GM19043 (cell line): ENCODE measurements around the gene CTRB2.
"Not testable (repeated sequence)": the region's sequence is repeated elsewhere in the genome, so short reads cannot be mapped to it uniquely, and the experiment has no call there.

Experiments used
- ATAC-seq: cut with Tn5 transposase; IDR thresholded peaks from one replicate; pipeline ENCODE4 v1.9.1; 2021; ENCODE audit warnings: low read depth; ENCODE audit not compliant: unreplicated experiment

Gene CTRB2

GRCh38 chr16:75207831-75208230, 870 bp upstream of the CTRB2 start:
- no peak for ATAC-seq

GRCh38 chr16:75205961-75206748, 806 bp downstream of the CTRB2 start:
- ATAC-seq: not testable (repeated sequence)

DNA sequence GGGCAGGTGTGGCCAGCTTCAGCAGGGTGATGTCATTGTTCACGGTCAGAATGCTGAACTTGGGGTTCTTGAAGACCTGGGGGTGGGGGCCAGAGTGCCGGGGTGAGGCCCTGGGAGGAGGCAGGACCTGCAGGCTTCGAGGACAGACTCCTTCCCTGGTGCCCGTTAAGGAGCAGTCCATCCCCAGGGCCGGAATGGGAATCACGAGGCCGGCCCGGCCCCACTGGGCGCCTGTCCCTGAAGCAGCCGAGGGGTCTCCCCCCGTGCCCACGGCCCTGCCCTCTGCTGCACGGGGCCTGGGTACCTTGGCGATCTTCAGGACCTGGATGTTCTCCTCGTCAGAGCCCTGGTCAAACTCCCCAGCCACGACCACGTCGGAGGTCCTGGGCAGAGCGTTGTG, 1.5 kb downstream of the CTRB2 start:
- ATAC-seq: not testable (repeated sequence)

DNA sequence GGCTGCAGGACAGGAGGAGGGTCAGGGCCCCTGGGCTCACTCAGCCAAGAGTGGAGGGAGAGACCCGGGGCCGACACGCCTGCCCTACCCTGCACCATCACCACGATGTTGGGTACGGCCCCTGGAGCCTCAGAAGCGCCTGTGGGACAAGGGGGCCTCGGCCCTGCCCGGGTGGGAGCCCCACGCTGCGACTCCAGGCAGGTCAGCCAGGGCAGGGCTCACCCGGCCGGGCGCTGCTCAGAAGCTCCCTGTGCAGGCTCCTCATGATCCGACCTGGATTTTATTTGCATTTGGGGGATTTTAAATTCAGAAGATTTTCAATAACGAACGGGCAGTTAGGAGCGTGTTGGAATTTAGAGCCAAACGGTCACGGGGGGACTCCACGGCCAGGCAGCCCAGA, 2.1 kb downstream of the CTRB2 start:
- ATAC-seq: not testable (repeated sequence)

- no peak for ATAC-seq
Measured at GRCh38 chr16:75204410-75204758, 2.6 kb downstream of the CTRB2 start.

GRCh38 chr16:75203667-75204409, 3.1 kb downstream of the CTRB2 start:
- ATAC-seq: no peak

GRCh38 chr16:75203096-75203495, 3.9 kb downstream of the CTRB2 start:
- ATAC-seq: no peak

GRCh38 chr16:75202069-75202590, 4.8 kb downstream of the CTRB2 start:
- ATAC-seq: no peak

GRCh38 chr16:75198135-75198600, 8.8 kb downstream of the CTRB2 start:
- no peak for ATAC-seq

GRCh38 chr16:75197522-75198134, 9.3 kb downstream of the CTRB2 start:
- no peak for ATAC-seq

- ATAC-seq: no peak
Measured at GRCh38 chr16:75196836-75197235, 10.1 kb downstream of the CTRB2 start.

GRCh38 chr16:75195811-75196790, 10.9 kb downstream of the CTRB2 start:
- no peak for ATAC-seq

DNA sequence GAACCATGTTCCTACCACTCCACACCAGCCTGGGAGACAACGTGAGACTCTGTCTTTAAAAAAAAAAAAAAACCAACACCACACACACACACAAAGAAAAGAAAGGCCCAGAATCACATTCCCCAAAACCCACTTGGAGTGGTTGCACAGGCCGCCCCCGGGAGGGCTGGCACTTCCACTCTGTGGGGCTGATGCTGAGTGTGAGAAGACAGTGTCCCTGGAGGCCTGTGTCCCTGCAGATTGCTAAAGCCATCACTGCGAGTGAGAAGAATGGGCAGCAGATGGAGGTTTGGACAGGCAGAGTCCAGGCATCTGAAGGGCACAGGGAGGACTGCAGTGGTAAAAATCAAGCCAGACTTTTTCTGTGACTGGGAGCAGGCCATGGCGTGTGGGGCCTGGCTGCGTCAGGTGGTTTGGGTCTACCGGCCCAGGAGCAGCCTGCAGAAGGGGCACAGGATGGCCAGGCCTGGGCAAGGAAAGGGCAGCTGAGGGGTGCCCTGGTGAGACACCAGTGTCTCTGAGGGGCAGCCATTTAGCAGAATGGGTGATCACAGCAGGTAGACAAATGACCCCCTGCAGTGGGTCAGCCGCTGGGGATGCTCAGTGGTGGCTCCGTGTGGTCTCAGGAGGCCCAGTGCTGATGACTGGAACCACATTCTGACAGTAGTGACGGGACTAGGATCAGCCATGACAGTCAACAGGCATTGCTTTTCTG, 13.1 kb downstream of the CTRB2 start:
- ATAC-seq: no peak

- no peak for ATAC-seq
Measured at GRCh38 chr16:75193265-75193650, 13.7 kb downstream of the CTRB2 start.

- no peak for ATAC-seq
Measured at GRCh38 chr16:75192606-75193264, 14.2 kb downstream of the CTRB2 start.

GRCh38 chr16:75189638-75190245, 17.2 kb downstream of the CTRB2 start:
- no peak for ATAC-seq

DNA sequence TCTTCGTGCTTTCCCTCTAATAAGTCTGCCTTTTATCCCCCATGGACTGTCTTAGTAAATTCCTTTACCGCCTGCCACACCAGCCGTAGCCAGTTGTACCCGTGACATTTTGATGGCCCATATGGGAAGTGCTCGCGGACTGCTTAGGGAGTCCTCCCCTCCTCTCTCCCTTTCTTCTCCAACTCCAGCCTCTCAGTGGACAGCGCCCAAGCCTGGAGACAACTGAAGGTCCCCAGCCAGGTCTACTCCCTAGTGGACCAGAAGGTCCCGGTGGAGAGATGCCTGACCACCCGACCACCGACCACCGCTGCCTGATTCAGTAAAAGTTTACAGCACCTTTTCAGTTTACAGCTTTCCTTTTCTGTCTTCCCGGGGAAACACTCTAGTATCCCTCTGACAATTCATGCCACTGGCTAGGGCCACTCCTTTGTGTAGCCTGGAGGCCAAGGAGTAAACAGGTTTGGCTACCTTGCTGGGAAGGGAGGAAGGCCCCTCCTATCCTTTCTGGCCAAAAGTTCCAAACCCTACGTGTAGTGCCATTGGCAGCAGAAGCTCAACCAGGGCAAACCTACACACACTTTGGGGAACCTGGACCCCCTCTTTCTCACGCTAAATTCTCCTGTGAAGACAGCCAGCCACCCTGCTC, 18.0 kb downstream of the CTRB2 start:
- ATAC-seq: no peak

DNA sequence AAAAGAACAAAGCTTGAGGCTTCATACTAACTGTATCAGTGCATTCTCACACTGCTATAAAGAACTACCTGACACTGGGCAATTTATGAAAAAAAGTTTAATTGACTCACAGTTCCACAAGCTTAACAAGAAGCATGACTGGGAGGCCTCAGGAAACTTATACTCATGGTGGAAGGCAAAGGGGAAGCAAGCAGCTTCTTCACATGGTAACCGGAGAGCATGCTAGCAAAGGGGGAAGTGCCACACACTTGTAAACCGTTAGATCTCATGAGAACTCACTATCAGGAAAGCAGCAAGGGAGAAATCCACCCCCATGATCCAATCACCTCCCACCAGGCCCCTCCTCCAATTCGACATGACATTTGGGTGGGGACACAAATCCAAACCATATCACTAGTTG, 25.3 kb downstream of the CTRB2 start:
- no peak for ATAC-seq
